Measurements from ENCODE around the gene TIMM29.
"Not testable (repeated sequence)": the region's sequence is repeated elsewhere in the genome, so short reads cannot be mapped to it uniquely, and the experiment has no call there.

TIMM29 gene

GRCh38 chr19:10946958-10947657, 18.5 kb downstream of the TIMM29 start:
- no peak for DNase-seq

GRCh38 chr19:10952809-10953208, 24.2 kb downstream of the TIMM29 start:
- DNase-seq = no peak

- DNase-seq = not testable (repeated sequence)
Measured at GRCh38 chr19:10959277-10959968, 30.8 kb downstream of the TIMM29 start.

- DNase-seq = peak; percentile 98
Measured at GRCh38 chr19:10960314-10961072, 31.9 kb downstream of the TIMM29 start, which contains the start of gene SMARCA4. SMARCA4 (plus strand) TSS chr19:10961030; CDS start chr19:10984152, 23,122 bp downstream.

- peak; percentile 16 for DNase-seq
Measured at GRCh38 chr19:10961073-10961860, 32.7 kb downstream of the TIMM29 start.

- no peak for DNase-seq
Measured at GRCh38 chr19:10962863-10963262, 34.3 kb downstream of the TIMM29 start.

- no peak for DNase-seq
Measured at GRCh38 chr19:10963865-10964264, 35.3 kb downstream of the TIMM29 start.

GRCh38 chr19:10964903-10965302, 36.3 kb downstream of the TIMM29 start:
- no peak for DNase-seq

- DNase-seq = no peak
Measured at GRCh38 chr19:10965398-10965797, 36.8 kb downstream of the TIMM29 start.

- DNase-seq = no peak
Measured at GRCh38 chr19:10966809-10967208, 38.2 kb downstream of the TIMM29 start.

- DNase-seq = no peak
Measured at GRCh38 chr19:10968527-10969135, 40.0 kb downstream of the TIMM29 start.

GRCh38 chr19:10971107-10971726, 42.6 kb downstream of the TIMM29 start:
- DNase-seq = no peak

- no peak for DNase-seq
Measured at GRCh38 chr19:10975374-10976130, 46.9 kb downstream of the TIMM29 start.

GRCh38 chr19:10976131-10976892, 47.7 kb downstream of the TIMM29 start:
- no peak for DNase-seq

- no peak for DNase-seq
Measured at GRCh38 chr19:10977742-10978092, 49.1 kb downstream of the TIMM29 start.

All from activated CD4-positive, alpha-beta T cell treated with anti-CD3 and anti-CD28 coated beads, Interleukin-2, amount 50 U/mL, for 1 hour (primary cell).